H1 (cell line): ENCODE results near the gene THAP11. TPM values are rescaled to one million over a fixed set of nuclear protein-coding genes. Genes with fewer than 3 reads are reported as not detected.
"Not testable (repeated sequence)": the region's sequence is repeated elsewhere in the genome, so short reads cannot be mapped to it uniquely, and the experiment has no call there.

Experiments used
- CTCF ChIA-PET: fragments of 300-600 bp; sonication (Branson Sonifier 250); formaldehyde crosslinking; loops from one replicate; lab custom pipeline; 2021; ENCODE audit not compliant: partially characterized antibody; lab: Charles Lee
- POLR2A ChIA-PET: fragments of 300-600 bp; sonication (Branson Sonifier 250); formaldehyde crosslinking; loops from one replicate; lab custom pipeline; 2021; ENCODE audit warnings: inconsistent platforms; ENCODE audit not compliant: partially characterized antibody; lab: Charles Lee
- DNase-seq, 2 experiments: peaks; one replicate each; pipeline versions ENCODE4 v3.0.0 to v3.0.0-alpha.2; 2010 to 2022; ENCODE audit warnings: low spot score in 2 of 2, low read depth in 1 of 2, mixed read lengths in 1 of 2
- FAIRE-seq: peaks from 2 replicates; lab custom pipeline; 2011; peaks lifted over from hg19 to GRCh38; lab: Jason Lieb, UNC
- H2AFZ ChIP-seq: 2 replicates; pipeline ENCODE4 v1.8.1; 2012; ENCODE audit warnings: low read length, inconsistent platforms
- H2AK5ac ChIP-seq: 2 replicates; pipeline ENCODE4 v1.6.1; 2013; ENCODE audit warnings: low read depth, low read length
- H2BK120ac ChIP-seq: replicated peaks from 2 replicates; pipeline ENCODE3; 2013; ENCODE audit warnings: low read depth, low read length, inconsistent platforms
- H2BK12ac ChIP-seq: 2 replicates; pipeline ENCODE4 v1.6.1; 2013; ENCODE audit warnings: low read depth, low read length
- H2BK15ac ChIP-seq: 2 replicates; pipeline ENCODE4 v1.6.1; 2013; ENCODE audit warnings: low read length
- H2BK20ac ChIP-seq: 2 replicates; pipeline ENCODE4 v1.6.1; 2013; ENCODE audit warnings: low read length
- H2BK5ac ChIP-seq: 2 replicates; pipeline ENCODE4 v1.6.1; 2013; ENCODE audit warnings: low read depth, low read length
- H3K14ac ChIP-seq: 2 replicates; pipeline ENCODE4 v1.6.1; 2013; ENCODE audit warnings: inconsistent platforms; ENCODE audit not compliant: insufficient read length
- H3K18ac ChIP-seq: 2 replicates; pipeline ENCODE4 v1.6.1; 2013; ENCODE audit warnings: low read length; ENCODE audit errors: extremely low read depth
- H3K23ac ChIP-seq: 2 replicates; pipeline ENCODE4 v1.6.1; 2013; ENCODE audit warnings: inconsistent platforms; ENCODE audit not compliant: insufficient read length
- H3K23me2 ChIP-seq: 2 replicates; pipeline ENCODE4 v1.6.1; 2013; ENCODE audit warnings: low read depth, low read length
- H3K27ac ChIP-seq: 2 replicates; pipeline ENCODE4 v1.6.1; 2011; ENCODE audit warnings: low read depth, low read length, inconsistent platforms
- H3K27me3 ChIP-seq, 4 experiments: replicated peaks in 1 of 4; 1 replicate in 1 of 4; 2 replicates in 3 of 4; pipeline versions ENCODE4 v1.6.1 to v1.8.1; 2011 to 2013; ENCODE audit warnings: low read length in 3 of 4, mild to moderate bottlenecking in 3 of 4, inconsistent platforms in 2 of 4, mixed read lengths in 2 of 4, moderate library complexity in 1 of 4; ENCODE audit not compliant: control insufficient read depth in 3 of 4, insufficient read depth in 3 of 4; ENCODE audit errors: extremely low read depth in 1 of 4
- H3K36me3 ChIP-seq, 4 experiments: 2 replicates each; pipeline versions ENCODE4 v1.6.1 to v1.8.1; 2011 to 2013; ENCODE audit warnings: mild to moderate bottlenecking in 4 of 4, low read length in 3 of 4, moderate library complexity in 2 of 4, control low read depth in 1 of 4, inconsistent platforms in 1 of 4; ENCODE audit not compliant: insufficient read depth in 4 of 4, control insufficient read depth in 2 of 4
- H3K4ac ChIP-seq: replicated peaks from 2 replicates; pipeline ENCODE3; 2013; ENCODE audit warnings: low read length, low read depth, mixed read lengths, inconsistent platforms; ENCODE audit not compliant: insufficient read length
- H3K4me1 ChIP-seq, 4 experiments: replicated peaks in 1 of 4; 1 replicate in 1 of 4; 2 replicates in 3 of 4; pipeline versions ENCODE4 v1.6.1 to v1.8.1; 2011 to 2013; ENCODE audit warnings: low read length in 3 of 4, inconsistent platforms in 2 of 4, mixed read lengths in 1 of 4; ENCODE audit not compliant: insufficient read depth in 4 of 4, control insufficient read depth in 3 of 4
- H3K4me2 ChIP-seq, 2 experiments: 2 replicates each; pipeline versions ENCODE4 v1.6.1 to v1.8.1; 2011 to 2013; ENCODE audit warnings: low read depth in 2 of 2, low read length in 2 of 2, control low read depth in 1 of 2, inconsistent platforms in 1 of 2, mild to moderate bottlenecking in 1 of 2; ENCODE audit not compliant: insufficient read depth in 1 of 2
- H3K4me3 ChIP-seq, 4 experiments: fragments of 200-600, 300-600 bp in 1 of 4; sonication (generic), shearing (Covaris generic), sonication (Bioruptor Twin) in 1 of 4; 2 replicates each; pipeline versions ENCODE4 v1.5.1 to v1.8.1; 2011 to 2016; ENCODE audit warnings: low read length in 4 of 4, low read depth in 3 of 4, control low read depth in 2 of 4, inconsistent platforms in 2 of 4, mild to moderate bottlenecking in 2 of 4, mixed read lengths in 1 of 4, moderate library complexity in 1 of 4; ENCODE audit not compliant: insufficient read depth in 2 of 4; ENCODE audit errors: extremely low read depth in 1 of 4
- H3K56ac ChIP-seq: replicated peaks from 2 replicates; pipeline ENCODE3; 2013; ENCODE audit warnings: low read depth, mild to moderate bottlenecking, mixed read lengths, low read length, inconsistent platforms; ENCODE audit not compliant: insufficient read length
- H3K79me1 ChIP-seq: 2 replicates; pipeline ENCODE4 v1.6.1; 2013; ENCODE audit warnings: low read depth, low read length, control low read depth
- H3K79me2 ChIP-seq, 2 experiments: 2 replicates each; pipeline versions ENCODE4 v1.6.1 to v1.8.1; 2012 to 2013; ENCODE audit warnings: low read length in 2 of 2, mild to moderate bottlenecking in 2 of 2, inconsistent platforms in 1 of 2; ENCODE audit not compliant: insufficient read depth in 2 of 2, control insufficient read depth in 1 of 2
- H3K9ac ChIP-seq, 4 experiments: replicated peaks in 1 of 4; 1 replicate in 1 of 4; 2 replicates in 3 of 4; pipeline versions ENCODE4 v1.6.1 to v1.8.1; 2011 to 2013; ENCODE audit warnings: low read depth in 3 of 4, low read length in 3 of 4, control low read depth in 2 of 4, mild to moderate bottlenecking in 2 of 4, moderate library complexity in 2 of 4, inconsistent platforms in 1 of 4; ENCODE audit errors: extremely low read depth in 1 of 4
- H3K9me3 ChIP-seq, 2 experiments: 2 replicates each; pipeline versions ENCODE4 v1.6.1 to v1.8.1; 2012 to 2013; ENCODE audit warnings: mild to moderate bottlenecking in 2 of 2, moderate library complexity in 2 of 2, control low read depth in 1 of 2, inconsistent platforms in 1 of 2, low read depth in 1 of 2, low read length in 1 of 2, mixed read lengths in 1 of 2; ENCODE audit not compliant: insufficient read depth in 2 of 2
- H4K20me1 ChIP-seq, 2 experiments: replicated peaks in 1 of 2; 2 replicates each; pipeline versions ENCODE3 to v1.8.1; 2011 to 2013; ENCODE audit warnings: inconsistent platforms in 2 of 2, low read length in 2 of 2, mild to moderate bottlenecking in 1 of 2; ENCODE audit not compliant: insufficient read depth in 2 of 2, control insufficient read depth in 1 of 2
- H4K5ac ChIP-seq: 2 replicates; pipeline ENCODE4 v1.6.1; 2013; ENCODE audit warnings: low read length, low read depth, mixed read lengths, inconsistent platforms; ENCODE audit not compliant: insufficient read length
- H4K8ac ChIP-seq: 2 replicates; pipeline ENCODE4 v1.8.0; 2013; ENCODE audit warnings: mild to moderate bottlenecking, moderate library complexity, low read length, inconsistent platforms; ENCODE audit not compliant: insufficient read depth; ENCODE audit errors: extremely low read depth
- H4K91ac ChIP-seq: replicated peaks from 2 replicates; pipeline ENCODE3; 2013; ENCODE audit warnings: low read length, mixed read lengths, inconsistent platforms; ENCODE audit not compliant: insufficient read length
- WGBS, 2 experiments: shearing (Covaris generic) in 1 of 2; methylation state at CpG; one replicate each; pipeline versions ENCODE4 v1.1.6 to v1.1.7; 2013 to 2015; ENCODE audit warnings: low lambda C conversion rate in 2 of 2, mixed read lengths in 2 of 2, inconsistent platforms in 1 of 2, low coverage in 1 of 2, missing lambda C conversion rate in 1 of 2; ENCODE audit not compliant: insufficient replicate concordance in 2 of 2, insufficient coverage in 1 of 2, insufficient read length in 1 of 2; ENCODE audit errors: extremely low coverage in 1 of 2, missing lambda C conversion rate in 1 of 2; 5-methylcytosine and 5-hydroxymethylcytosine counted together
- polyA plus RNA-seq, 7 experiments: library from polyadenylated mRNA; depleted of rRNA in 3 of 7; stranded (reverse) in 5 of 7; unstranded in 2 of 7; fragments of >200 nt in 5 of 7; fragments of 200-250 nt in 2 of 7; gene quantifications; 1 replicate in 5 of 7; 2 replicates in 1 of 7; 4 replicates in 1 of 7; pipeline versions ENCODE4 v1.2.1 to v1.2.3, GENCODE V29; 2011 to 2013; ENCODE audit warnings: missing spikeins in 2 of 7, mixed read lengths in 2 of 7
- total RNA-seq: library from RNA; stranded (reverse); fragmentation: NEBNext Ultra II Directional; extraction: Animal tissue kit (Norgen Biotek cat#: 25700); gene quantifications from 2 replicates; pipeline ENCODE4 v1.2.1, GENCODE V29; 2021

Gene THAP11
- total and polyA plus RNA-seq, 2 of the 8 experiments (the other 6 are each of a cell fraction or from before 2014, with no cell fraction given) = 50.8 to 54.8 TPM

DNA sequence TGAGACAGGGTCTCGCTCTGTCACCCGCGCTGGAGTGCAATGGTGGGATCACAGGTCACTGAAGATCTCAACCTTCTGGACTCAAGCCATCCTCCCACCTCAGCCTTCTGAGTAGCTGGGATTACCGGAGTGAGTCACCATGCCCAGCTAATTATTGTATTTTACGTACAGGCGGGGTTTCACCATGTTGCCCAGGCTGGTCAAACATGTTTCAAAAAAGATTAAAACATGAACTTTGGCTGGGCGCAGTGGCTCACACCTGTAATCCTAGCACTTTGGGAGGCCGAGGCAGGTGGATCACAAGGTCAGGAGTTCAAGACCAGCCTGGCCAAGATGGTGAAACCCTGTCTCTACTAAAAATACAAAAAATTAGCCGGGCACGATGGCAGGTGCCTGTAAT is 4.9 kb upstream of the THAP11 start:
- H2AFZ ChIP-seq, H3K9ac ChIP-seq, H3K79me2 ChIP-seq, H3K23ac ChIP-seq, H4K8ac ChIP-seq, H2AK5ac ChIP-seq, H3K23me2 ChIP-seq, H3K9me3 ChIP-seq, H3K36me3 ChIP-seq, H2BK20ac ChIP-seq, H3K4me2 ChIP-seq, H3K4me1 ChIP-seq, H3K18ac ChIP-seq, FAIRE-seq, H3K56ac ChIP-seq, H3K4ac ChIP-seq, H2BK120ac ChIP-seq, H3K4me3 ChIP-seq, H2BK12ac ChIP-seq, H3K79me1 ChIP-seq, H4K91ac ChIP-seq, H4K5ac ChIP-seq, H4K20me1 ChIP-seq, H3K27ac ChIP-seq, H2BK15ac ChIP-seq, DNase-seq, H3K27me3 ChIP-seq, H3K14ac ChIP-seq, H2BK5ac ChIP-seq: not testable (repeated sequence)
- WGBS, 2 experiments = 89% methylated on average over 9 of the region's 10 CpGs; no CpG with 5 or more reads in 1 of the 2 experiments
- CTCF ChIA-PET = interaction anchor here (1.0 to 2.5 kb wide), 2 partner anchors 11 to 21 kb away, joined by 4 to 11 read pairs; partner anchors contain the start of gene CENPT
- POLR2A ChIA-PET = interaction anchor here (0.7 to 1.3 kb wide), 2 partner anchors 9 to 257 kb away, joined by 3 read pairs; no protein-coding TSS in a partner anchor
